Thoracic aorta (tissue), 2 donors: ENCODE measurements around the gene SULT1B1. TPM values are rescaled to one million over a fixed set of nuclear protein-coding genes. Genes with fewer than 3 reads are reported as not detected.

Source experiments
- ATAC-seq: fragments of 150-250 bp; one replicate; pipeline ENCODE4 v1.8.0; 2017; ENCODE audit warnings: low read depth; ENCODE audit not compliant: insufficient number of reproducible peaks, low FRiP score
- DNase-seq: peaks from one replicate; pipeline ENCODE4 v3.0.0-alpha.2; 2020; ENCODE audit warnings: low spot score
- H3K27ac ChIP-seq, 2 donors: fragments of 200-600 bp; sonication (generic); 1 replicate in 1 of 2; 2 replicates in 1 of 2; pipeline ENCODE4 v1.5.1; 2016; ENCODE audit warnings: mild to moderate bottlenecking in 2 of 2, moderate library complexity in 2 of 2
- H3K27me3 ChIP-seq: fragments of 200-600 bp; sonication (generic); replicated peaks from 2 replicates; pipeline ENCODE4 v1.6.0; 2016; ENCODE audit warnings: mild to moderate bottlenecking; ENCODE audit not compliant: insufficient read depth
- H3K36me3 ChIP-seq: fragments of 200-600 bp; sonication (generic); one replicate; pipeline ENCODE4 v1.5.1; 2016
- H3K4me1 ChIP-seq, 2 donors: fragments of 200-600 bp; sonication (generic); 1 replicate in 1 of 2; 2 replicates in 1 of 2; pipeline versions ENCODE4 v1.5.1 to v1.6.0; 2016; ENCODE audit warnings: low read depth in 2 of 2, mild to moderate bottlenecking in 1 of 2; ENCODE audit not compliant: control insufficient read depth in 1 of 2
- H3K4me3 ChIP-seq: fragments of 200-600 bp; sonication (generic); 2 replicates; pipeline ENCODE4 v1.5.1; 2016; ENCODE audit warnings: mild to moderate bottlenecking
- H3K9me3 ChIP-seq: fragments of 200-600 bp; sonication (generic); 2 replicates; pipeline ENCODE4 v1.5.1; 2016
- total RNA-seq, 2 donors: library from RNA; depleted of rRNA; stranded (reverse); fragments of >200 nt; gene quantifications; one replicate each; pipeline versions ENCODE4 v1.1.0 to v1.2.3, GENCODE V29; 2016
- TF ChIP-seq, protein P1 (sequence below): fragments of 200-600 bp; sonication (generic); IDR thresholded peaks from one replicate; pipeline ENCODE4 v1.5.1; 2019; ENCODE audit warnings: antibody characterized with exemption

The SULT1B1 gene
- 1 to 10 TPM in 1 of 2 donors, under 1 TPM in 1; 0.41 to 2.9 TPM for total RNA-seq

DNA sequence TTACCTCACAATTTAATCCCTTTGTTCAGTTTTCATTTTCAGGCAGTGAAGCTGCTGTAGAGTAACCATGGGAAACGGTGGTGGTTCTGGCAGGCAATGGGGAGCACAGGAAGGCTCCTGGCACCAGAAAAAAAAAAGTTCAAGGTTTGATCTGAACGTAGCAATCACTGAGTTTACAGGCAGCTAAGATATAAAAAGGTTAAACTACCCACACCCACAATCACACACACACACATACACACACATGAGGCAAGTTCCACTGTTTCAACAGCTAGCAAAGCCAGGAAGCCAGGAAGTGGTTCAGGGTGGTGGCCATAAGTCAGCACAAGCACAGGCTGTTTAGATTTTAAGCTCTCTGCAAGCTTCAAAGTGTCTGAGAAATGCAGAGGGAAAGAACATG lies at the start of gene SULT1B1:
TSS of gene SULT1B1 (minus strand) at position 166 of the 400 bp plus-strand sequence. CDS start 5,403 bp downstream, outside the sequence.
- DNase-seq (no peak), ATAC-seq (no peak)
- H3K36me3 ChIP-seq = no peaks in the 10 kb centered on the region
- no peaks in the 10 kb centered on the region for H3K4me1 ChIP-seq
- TF ChIP-seq, protein P1, sequence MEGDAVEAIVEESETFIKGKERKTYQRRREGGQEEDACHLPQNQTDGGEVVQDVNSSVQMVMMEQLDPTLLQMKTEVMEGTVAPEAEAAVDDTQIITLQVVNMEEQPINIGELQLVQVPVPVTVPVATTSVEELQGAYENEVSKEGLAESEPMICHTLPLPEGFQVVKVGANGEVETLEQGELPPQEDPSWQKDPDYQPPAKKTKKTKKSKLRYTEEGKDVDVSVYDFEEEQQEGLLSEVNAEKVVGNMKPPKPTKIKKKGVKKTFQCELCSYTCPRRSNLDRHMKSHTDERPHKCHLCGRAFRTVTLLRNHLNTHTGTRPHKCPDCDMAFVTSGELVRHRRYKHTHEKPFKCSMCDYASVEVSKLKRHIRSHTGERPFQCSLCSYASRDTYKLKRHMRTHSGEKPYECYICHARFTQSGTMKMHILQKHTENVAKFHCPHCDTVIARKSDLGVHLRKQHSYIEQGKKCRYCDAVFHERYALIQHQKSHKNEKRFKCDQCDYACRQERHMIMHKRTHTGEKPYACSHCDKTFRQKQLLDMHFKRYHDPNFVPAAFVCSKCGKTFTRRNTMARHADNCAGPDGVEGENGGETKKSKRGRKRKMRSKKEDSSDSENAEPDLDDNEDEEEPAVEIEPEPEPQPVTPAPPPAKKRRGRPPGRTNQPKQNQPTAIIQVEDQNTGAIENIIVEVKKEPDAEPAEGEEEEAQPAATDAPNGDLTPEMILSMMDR = no peak
- H3K27me3 ChIP-seq = no peaks in the 10 kb centered on the region
- H3K4me3 ChIP-seq = no peak within 1 kb of the TSS
- no peak within 1 kb of the TSS for H3K27ac ChIP-seq
- no peaks in the 10 kb centered on the region for H3K9me3 ChIP-seq

- no peak overlapping the region for H3K4me3 ChIP-seq
- no peaks in the 10 kb centered on the region for H3K27me3 ChIP-seq
- H3K27ac ChIP-seq = no peak overlapping the region
- H3K4me1 ChIP-seq = no peaks in the 10 kb centered on the region
- no peak for DNase-seq
- no peaks in the 10 kb centered on the region for H3K9me3 ChIP-seq
- no peak for ATAC-seq
- TF ChIP-seq, protein P1 = no peak
- no peaks in the 10 kb centered on the region for H3K36me3 ChIP-seq
These were observed 40.2 kb upstream of the SULT1B1 start for GRCh38 chr4:69800599-69800998.

GRCh38 chr4:69799337-69799736 lies 38.9 kb upstream of the SULT1B1 start:
- Histone ChIP-seq H3K4me3 (no peak overlapping the region), H3K27me3 (no peaks in the 10 kb centered on the region), H3K36me3 (no peaks in the 10 kb centered on the region), H3K9me3 (no peaks in the 10 kb centered on the region), H3K4me1 (no peaks in the 10 kb centered on the region), H3K27ac (no peak overlapping the region)
- ATAC-seq (no peak), DNase-seq (no peak)
- TF ChIP-seq, protein P1 = no peak

GRCh38 chr4:69793732-69794131 lies 33.3 kb upstream of the SULT1B1 start:
- no peak overlapping the region for H3K4me3 ChIP-seq
- H3K9me3 ChIP-seq = no peaks in the 10 kb centered on the region
- DNase-seq (no peak), ATAC-seq (no peak)
- H3K36me3 ChIP-seq = no peaks in the 10 kb centered on the region
- no peak overlapping the region for H3K27ac ChIP-seq
- peaks cover 3% of the 10 kb centered on the region for H3K27me3 ChIP-seq
- TF ChIP-seq, protein P1 = no peak
- no peaks in the 10 kb centered on the region for H3K4me1 ChIP-seq

DNA sequence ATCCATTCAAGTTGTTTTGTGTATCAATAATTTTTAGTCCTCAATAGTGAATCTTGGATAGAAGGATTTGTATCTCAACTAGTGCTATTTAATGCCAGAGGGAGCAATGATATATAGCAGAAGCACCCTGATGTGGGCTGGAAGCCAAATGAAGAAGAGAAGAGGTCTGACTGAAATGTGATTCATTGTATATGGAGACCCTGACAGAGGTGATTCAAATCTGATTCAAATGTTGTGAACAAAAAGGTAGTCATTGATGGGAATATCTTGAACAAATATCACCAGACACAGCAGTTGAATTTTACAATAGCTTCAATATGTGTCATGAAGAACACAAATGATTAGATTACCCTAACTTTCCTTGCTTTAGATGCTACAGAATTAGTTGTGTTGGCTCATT lies 27.5 kb upstream of the SULT1B1 start:
- Histone ChIP-seq H3K4me3 (no peak overlapping the region), H3K9me3 (no peaks in the 10 kb centered on the region), H3K27me3 (peaks cover 3% of the 10 kb centered on the region), H3K27ac (no peak overlapping the region), H3K36me3 (no peaks in the 10 kb centered on the region), H3K4me1 (no peaks in the 10 kb centered on the region)
- DNase-seq = no peak
- ATAC-seq = no peak
- TF ChIP-seq, protein P1 = no peak
